ENCODE measurements around the gene ABHD16B. TPM values are rescaled to one million over a fixed set of nuclear protein-coding genes. Genes with fewer than 3 reads are reported as not detected.

ABHD16B gene
- total and polyA plus RNA-seq, 2 of the 13 experiments (the other 11 are each of a cell fraction or from before 2014, with no cell fraction given), result not detected

DNA sequence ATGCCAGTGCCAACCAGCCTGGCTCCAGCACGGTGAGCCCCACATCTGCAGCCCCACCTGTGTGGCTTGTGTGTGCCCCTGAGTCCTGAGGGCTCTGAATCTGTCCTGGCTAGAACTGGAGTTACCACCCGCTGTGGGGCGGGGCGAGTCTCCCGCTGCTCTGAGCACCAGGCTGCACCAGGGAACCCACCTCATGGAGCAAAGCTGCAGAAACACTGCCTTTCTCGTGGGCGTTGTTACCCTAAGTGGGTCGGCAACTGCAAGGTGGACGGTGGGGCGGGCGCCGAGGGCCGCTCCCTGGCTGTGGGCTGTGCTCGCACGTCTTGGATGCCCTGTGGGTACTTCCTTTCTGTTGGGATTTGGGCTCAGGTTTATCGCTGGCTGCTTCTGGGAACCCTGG, 17.5 kb upstream of the ABHD16B start:
- H2AFZ ChIP-seq (ENCODE audit: low read length), result no peak overlapping the region
- H3K9ac ChIP-seq (ENCODE audit: insufficient read depth, low read depth, low read length), result no peak overlapping the region
- no peaks in the 10 kb centered on the region for H4K20me1 ChIP-seq (ENCODE audit: insufficient read depth, low read length)
- no peak for DNase-seq (ENCODE audit: low spot score)
- no peaks in the 10 kb centered on the region for H3K9me3 ChIP-seq (ENCODE audit: low read length)
- 0 out of 3 replicates have a peak, but pooled peaks have one; percentile 3 for ATAC-seq
- in situ Hi-C loops (cut with HindIII; ENCODE audit: extremely low pct_ligation_motif_present, low pct_unique_long_range_greater_than_20kb) (no loop called here), intact Hi-C loops (cut with micrococcal nuclease; ENCODE audit: unreplicated experiment) (no loop called here)
- FAIRE-seq, result no peak
- H3K36me3 ChIP-seq (replicated peaks in 1 of 2; ENCODE audit: control insufficient read depth in 1 of 2, insufficient read depth in 2 of 2, low read length in 2 of 2), result no peaks in the 10 kb centered on the region
- peaks cover 59% of the 10 kb centered on the region for H3K4me1 ChIP-seq (ENCODE audit: insufficient read depth, low read length)
- H3K4me2 ChIP-seq (ENCODE audit: low read depth, low read length), result no peak overlapping the region
- H3K27ac ChIP-seq (ENCODE audit: extremely low read length, insufficient read depth, low read length), result no peak overlapping the region
- H3K79me2 ChIP-seq (ENCODE audit: insufficient read depth, low read length), result no peaks in the 10 kb centered on the region
- ChIA-PET POLR2A (interaction anchor here (2.1 kb wide), 1 partner anchor 11 kb away, joined by 6 read pairs; no protein-coding TSS in a partner anchor), CTCF (ENCODE audit: low intra/inter-chr PET ratio, low total read pairs) (no interaction called here)
- BruUV-seq (replicated peaks), result no TSS peak
- peaks cover 17 to 54% of the 10 kb centered on the region in 2 experiments for H3K27me3 ChIP-seq (ENCODE audit: control insufficient read depth in 1 of 2, insufficient read depth in 2 of 2, low read length in 2 of 2)
- TF ChIP-seq, protein P1, sequence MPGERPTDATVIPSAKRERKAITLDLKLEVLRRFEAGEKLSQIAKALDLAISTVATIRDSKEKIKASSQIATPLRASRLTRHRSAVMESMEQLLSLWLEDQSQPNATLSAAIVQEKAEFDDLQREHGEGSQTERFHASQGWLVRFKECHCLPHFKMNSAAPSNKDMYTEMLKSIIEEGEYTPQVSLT (CRISPR knock-in tag; IDR thresholded peaks at IDR 0.05; ENCODE audit: borderline replicate concordance, low read depth), result no peak
- TF ChIP-seq ZEB1 (IDR thresholded peaks at IDR 0.05; ENCODE audit: insufficient replicate concordance, low read depth) (no peak), ZNF235 (CRISPR knock-in tag; IDR thresholded peaks at IDR 0.05; ENCODE audit: borderline replicate concordance) (no peak), RFXANK (CRISPR knock-in tag; IDR thresholded peaks at IDR 0.05) (no peak), NRL (CRISPR knock-in tag; IDR thresholded peaks at IDR 0.05; ENCODE audit: borderline replicate concordance) (0 out of 2 replicates have a peak, but pooled peaks have one; percentile 19), RXRA (CRISPR knock-in tag; IDR thresholded peaks at IDR 0.05) (no peak), FOXM1 (CRISPR knock-in tag; IDR thresholded peaks at IDR 0.05) (0 out of 2 replicates have a peak, but pooled peaks have one; percentile 19), MAFG (CRISPR knock-in tag; IDR thresholded peaks at IDR 0.05) (no peak), ZNF674 (CRISPR knock-in tag; IDR thresholded peaks at IDR 0.05; ENCODE audit: low read depth) (no peak), ATM (IDR thresholded peaks at IDR 0.05; ENCODE audit: borderline replicate concordance) (no peak), THAP11 (CRISPR knock-in tag; IDR thresholded peaks at IDR 0.05) (no peak), SMAD1 (CRISPR knock-in tag; IDR thresholded peaks at IDR 0.05; ENCODE audit: borderline replicate concordance, low read depth) (no peak)
- TF ChIP-seq, protein P2, sequence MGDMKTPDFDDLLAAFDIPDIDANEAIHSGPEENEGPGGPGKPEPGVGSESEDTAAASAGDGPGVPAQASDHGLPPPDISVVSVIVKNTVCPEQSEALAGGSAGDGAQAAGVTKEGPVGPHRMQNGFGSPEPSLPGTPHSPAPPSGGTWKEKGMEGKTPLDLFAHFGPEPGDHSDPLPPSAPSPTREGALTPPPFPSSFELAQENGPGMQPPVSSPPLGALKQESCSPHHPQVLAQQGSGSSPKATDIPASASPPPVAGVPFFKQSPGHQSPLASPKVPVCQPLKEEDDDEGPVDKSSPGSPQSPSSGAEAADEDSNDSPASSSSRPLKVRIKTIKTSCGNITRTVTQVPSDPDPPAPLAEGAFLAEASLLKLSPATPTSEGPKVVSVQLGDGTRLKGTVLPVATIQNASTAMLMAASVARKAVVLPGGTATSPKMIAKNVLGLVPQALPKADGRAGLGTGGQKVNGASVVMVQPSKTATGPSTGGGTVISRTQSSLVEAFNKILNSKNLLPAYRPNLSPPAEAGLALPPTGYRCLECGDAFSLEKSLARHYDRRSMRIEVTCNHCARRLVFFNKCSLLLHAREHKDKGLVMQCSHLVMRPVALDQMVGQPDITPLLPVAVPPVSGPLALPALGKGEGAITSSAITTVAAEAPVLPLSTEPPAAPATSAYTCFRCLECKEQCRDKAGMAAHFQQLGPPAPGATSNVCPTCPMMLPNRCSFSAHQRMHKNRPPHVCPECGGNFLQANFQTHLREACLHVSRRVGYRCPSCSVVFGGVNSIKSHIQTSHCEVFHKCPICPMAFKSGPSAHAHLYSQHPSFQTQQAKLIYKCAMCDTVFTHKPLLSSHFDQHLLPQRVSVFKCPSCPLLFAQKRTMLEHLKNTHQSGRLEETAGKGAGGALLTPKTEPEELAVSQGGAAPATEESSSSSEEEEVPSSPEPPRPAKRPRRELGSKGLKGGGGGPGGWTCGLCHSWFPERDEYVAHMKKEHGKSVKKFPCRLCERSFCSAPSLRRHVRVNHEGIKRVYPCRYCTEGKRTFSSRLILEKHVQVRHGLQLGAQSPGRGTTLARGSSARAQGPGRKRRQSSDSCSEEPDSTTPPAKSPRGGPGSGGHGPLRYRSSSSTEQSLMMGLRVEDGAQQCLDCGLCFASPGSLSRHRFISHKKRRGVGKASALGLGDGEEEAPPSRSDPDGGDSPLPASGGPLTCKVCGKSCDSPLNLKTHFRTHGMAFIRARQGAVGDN (CRISPR knock-in tag; IDR thresholded peaks at IDR 0.05), result 0 out of 2 replicates have a peak, but pooled peaks have one; percentile 14
- no peak overlapping the region; a peak in 1 of 6 replicates for H3K4me3 ChIP-seq (replicated peaks in 1 of 3; ENCODE audit: insufficient read depth in 1 of 3, low read depth in 2 of 3, low read length in 3 of 3)
- 9% methylated on average over 14 of the region's 16 CpGs for WGBS (ENCODE audit: low lambda C conversion rate)

Data from HepG2 (cell line).